HK-2 (cell line): ENCODE measurements around the gene YWHAE.
"Not testable (repeated sequence)": the region's sequence is repeated elsewhere in the genome, so short reads cannot be mapped to it uniquely, and the experiment has no call there.

Experiments used
- DNase-seq: peaks from one replicate; pipeline ENCODE4 v3.0.0-alpha.2; 2018; ENCODE audit not compliant: unreplicated experiment

YWHAE gene

GRCh38 chr17:1329745-1330343 is 70.2 kb downstream of the YWHAE start:
- no peak for DNase-seq

- DNase-seq, result no peak
Measured at GRCh38 chr17:1328437-1328836, 71.6 kb downstream of the YWHAE start.

GRCh38 chr17:1325766-1326165 is 74.3 kb downstream of the YWHAE start:
- DNase-seq, result no peak

- no peak for DNase-seq
Measured at GRCh38 chr17:1324201-1324771, 75.7 kb downstream of the YWHAE start.

GRCh38 chr17:1323336-1323735 is 76.7 kb downstream of the YWHAE start:
- DNase-seq, result no peak

GRCh38 chr17:1322480-1322879 is 77.5 kb downstream of the YWHAE start:
- no peak for DNase-seq

- no peak for DNase-seq
Measured at GRCh38 chr17:1322014-1322428, 78.0 kb downstream of the YWHAE start.

GRCh38 chr17:1315891-1316403 is 84.1 kb downstream of the YWHAE start:
- DNase-seq, result no peak

GRCh38 chr17:1315409-1315808 is 84.6 kb downstream of the YWHAE start:
- no peak for DNase-seq

GRCh38 chr17:1313270-1314005 is 86.6 kb downstream of the YWHAE start:
- DNase-seq, result no peak

- no peak for DNase-seq
Measured at GRCh38 chr17:1312261-1312870, 87.7 kb downstream of the YWHAE start.

- not testable (repeated sequence) for DNase-seq
Measured at GRCh38 chr17:1307829-1308228, 92.2 kb downstream of the YWHAE start.

- no peak for DNase-seq
Measured at GRCh38 chr17:1304962-1305563, 95.0 kb downstream of the YWHAE start.

GRCh38 chr17:1304522-1304921 is 95.5 kb downstream of the YWHAE start:
- DNase-seq, result no peak

GRCh38 chr17:1302761-1303160 is 97.3 kb downstream of the YWHAE start:
- DNase-seq, result no peak

- DNase-seq, result no peak
Measured at GRCh38 chr17:1301546-1301945, 98.5 kb downstream of the YWHAE start.

GRCh38 chr17:1300371-1300905 is 99.6 kb downstream of the YWHAE start:
- DNase-seq, result no peak

- DNase-seq, result no peak
Measured at GRCh38 chr17:1299552-1300370, 100.3 kb downstream of the YWHAE start.

GRCh38 chr17:1298606-1299005 is 101.4 kb downstream of the YWHAE start:
- no peak for DNase-seq
